NCI-H1417 (cell line): ENCODE data around the gene HSPBAP1.
"Not testable (repeated sequence)": the region's sequence is repeated elsewhere in the genome, so short reads cannot be mapped to it uniquely, and the experiment has no call there.

Source experiments
- DNase-seq, 3 experiments: peaks; one replicate each; lab custom pipeline; 2025; lab: John Stamatoyannopoulos, UW

HSPBAP1 gene

GRCh38 chr3:122739172-122739571 lies 54.5 kb downstream of the HSPBAP1 start:
- no peak for DNase-seq

GRCh38 chr3:122732682-122733525 lies 60.7 kb downstream of the HSPBAP1 start:
- DNase-seq = not testable (repeated sequence)

GRCh38 chr3:122730240-122730639 lies 63.4 kb downstream of the HSPBAP1 start:
- no peak for DNase-seq

DNA sequence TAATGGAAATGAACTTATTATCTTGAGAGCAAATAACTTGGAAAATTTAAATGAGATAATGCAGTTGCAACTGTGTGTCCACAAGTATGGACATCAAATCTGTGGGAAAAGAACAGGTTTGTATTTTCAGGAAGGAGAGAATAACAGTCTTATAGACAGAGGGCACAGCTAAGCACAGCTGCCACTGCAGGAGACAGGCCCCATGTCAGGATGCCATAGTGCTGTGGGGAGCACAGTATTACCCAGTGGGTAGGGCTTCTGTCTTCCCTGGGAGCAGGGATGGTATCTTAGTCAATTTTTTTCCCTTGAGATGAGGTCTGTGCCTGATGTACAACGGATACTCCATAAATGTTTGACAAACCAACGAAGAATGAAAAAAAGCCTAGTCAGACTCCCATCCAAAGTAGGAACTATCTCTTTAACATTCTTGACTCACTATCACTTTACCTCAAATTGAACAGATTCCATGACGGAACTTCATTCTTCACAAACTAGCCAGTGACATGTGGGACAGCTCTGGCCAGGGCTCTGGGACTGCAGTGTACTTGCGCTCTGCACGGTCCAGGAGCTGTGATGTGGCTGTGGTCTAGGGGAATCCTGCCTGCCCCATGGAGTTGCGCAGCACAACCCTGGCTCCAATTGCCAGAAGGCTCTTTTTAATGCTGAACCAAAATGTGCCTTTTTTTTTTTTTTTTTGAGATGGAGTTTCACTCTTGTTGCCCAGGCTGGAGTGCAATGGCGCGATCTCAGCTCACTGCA lies 64.7 kb downstream of the HSPBAP1 start:
- DNase-seq = no peak

- no peak for DNase-seq
Observed at GRCh38 chr3:122728186-122728585, 65.4 kb downstream of the HSPBAP1 start.

GRCh38 chr3:122727766-122728165 lies 65.9 kb downstream of the HSPBAP1 start:
- no peak for DNase-seq

- DNase-seq = no peak
Observed at GRCh38 chr3:122727294-122727693, 66.3 kb downstream of the HSPBAP1 start.

DNA sequence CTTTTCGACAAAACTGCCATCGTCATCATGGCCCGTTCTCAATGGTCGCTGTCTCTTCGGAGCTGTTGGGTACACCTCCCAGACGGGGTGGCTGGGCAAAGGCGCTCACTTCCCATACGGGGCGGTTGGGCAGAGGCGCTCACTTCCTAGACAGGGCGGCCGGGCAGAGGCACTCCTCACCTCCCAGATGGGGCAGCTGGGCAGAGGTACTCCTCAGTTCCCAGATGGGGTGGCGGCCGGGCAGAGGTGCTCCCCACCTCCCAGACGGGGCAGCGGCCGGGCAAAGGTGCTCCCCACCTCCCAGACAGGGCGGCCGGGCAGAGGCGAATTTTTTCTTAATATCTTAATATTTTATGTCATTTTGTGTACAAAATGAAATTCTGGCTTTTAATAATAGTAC lies 68.5 kb downstream of the HSPBAP1 start:
- no peak for DNase-seq

- no peak for DNase-seq
Observed at GRCh38 chr3:122719273-122719921, 74.2 kb downstream of the HSPBAP1 start.

DNA sequence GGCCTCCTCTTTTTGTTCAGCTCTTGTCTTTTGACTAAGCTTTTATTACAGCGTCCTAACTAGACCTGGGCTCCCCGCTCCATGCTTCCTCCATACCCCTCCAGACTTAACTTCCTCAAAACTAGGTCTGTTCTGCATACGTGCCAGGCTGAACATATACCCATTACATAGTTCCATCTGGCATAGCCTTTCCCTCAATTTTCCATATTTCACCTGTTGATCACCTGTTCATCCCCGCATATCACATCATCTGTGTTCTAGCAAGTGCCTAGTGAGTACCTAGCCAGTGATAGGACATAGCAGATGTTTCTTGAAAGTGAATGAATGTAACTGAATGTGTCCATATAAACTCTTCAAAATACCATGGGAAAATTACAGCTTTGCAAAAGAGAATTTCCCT lies 77.0 kb downstream of the HSPBAP1 start:
- no peak for DNase-seq

DNA sequence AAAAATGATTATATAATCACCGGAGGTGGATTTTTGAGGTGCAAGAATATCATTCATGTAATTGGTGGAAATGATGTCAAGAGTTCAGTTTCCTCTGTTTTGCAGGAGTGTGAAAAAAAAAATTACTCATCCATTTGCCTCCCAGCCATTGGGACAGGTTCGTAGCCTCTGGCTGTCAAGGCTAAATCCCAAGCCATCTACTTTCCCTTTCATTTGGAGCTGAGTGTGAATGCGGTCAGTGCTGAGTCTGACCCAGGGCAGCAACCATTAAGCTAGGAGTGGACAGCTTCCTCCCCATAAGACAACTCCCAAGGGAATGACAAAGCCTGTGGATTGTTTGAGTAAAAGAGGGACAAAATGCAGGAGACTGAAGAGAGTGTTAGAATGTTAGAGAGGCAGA lies 79.4 kb downstream of the HSPBAP1 start:
- DNase-seq = no peak

- not testable (repeated sequence) for DNase-seq
Observed at GRCh38 chr3:122710616-122711251, 82.9 kb downstream of the HSPBAP1 start.

DNA sequence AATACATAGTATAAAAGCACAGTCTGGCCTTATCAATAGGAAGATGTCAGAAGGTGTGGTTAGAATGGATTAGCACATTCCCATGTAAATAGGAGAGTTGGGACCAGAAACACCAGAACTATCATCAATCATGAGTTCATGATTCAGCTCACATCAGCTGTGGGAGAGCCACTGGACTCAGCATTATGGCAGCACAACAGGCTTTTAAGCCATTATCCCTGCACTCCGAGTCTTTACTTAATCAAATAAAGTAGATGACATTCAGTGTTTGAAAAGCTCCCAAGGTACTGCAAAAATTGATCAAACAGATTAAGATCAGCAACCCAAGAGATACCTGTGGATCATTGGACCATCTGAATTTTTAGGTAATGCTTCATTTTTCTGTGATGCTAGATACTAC lies 88.3 kb downstream of the HSPBAP1 start:
- DNase-seq = no peak

GRCh38 chr3:122700193-122700592 lies 93.4 kb downstream of the HSPBAP1 start:
- DNase-seq = no peak

- DNase-seq = no peak
Observed at GRCh38 chr3:122697952-122698620, 95.5 kb downstream of the HSPBAP1 start.

GRCh38 chr3:122695927-122696561 lies 97.6 kb downstream of the HSPBAP1 start:
- DNase-seq = no peak

DNA sequence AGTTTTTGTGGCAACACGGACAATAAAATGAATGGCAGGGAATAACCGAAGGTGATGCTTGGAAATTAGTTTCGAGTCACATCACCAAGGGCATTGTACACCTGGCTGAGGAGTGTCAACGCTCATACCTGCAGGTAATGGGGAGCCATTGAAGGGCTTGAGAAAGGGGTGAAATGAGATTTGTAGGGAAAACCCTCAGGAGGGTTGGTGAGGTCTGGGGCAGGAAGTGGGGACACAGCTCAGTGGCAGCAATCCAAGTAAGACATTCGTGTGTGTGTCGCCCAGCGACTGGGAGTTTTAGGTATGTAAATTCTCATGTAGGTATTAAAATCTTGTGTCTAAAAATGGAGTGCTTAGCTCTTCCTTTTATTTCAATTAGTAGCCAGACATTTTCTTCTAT lies 98.7 kb downstream of the HSPBAP1 start:
- DNase-seq = no peak

GRCh38 chr3:122692674-122693073 lies 101.0 kb downstream of the HSPBAP1 start:
- no peak for DNase-seq

GRCh38 chr3:122691195-122691594 lies 102.4 kb downstream of the HSPBAP1 start:
- DNase-seq = peak in 1 of 3 experiments; percentile 20

- DNase-seq = no peak
Observed at GRCh38 chr3:122690096-122690495, 103.5 kb downstream of the HSPBAP1 start.
